ENCODE results near the gene STARD10. TPM values are rescaled to one million over a fixed set of nuclear protein-coding genes. Genes with fewer than 3 reads are reported as not detected.
A peak's percentile ranks its signal among the peaks of the same experiment; 100 is the strongest.

The STARD10 gene
- total RNA-seq, 1 donor from 2014 or later = 20.9 TPM

- no peak overlapping the region for H3K27ac ChIP-seq
- H3K4me1 ChIP-seq = peaks cover 9 to 19% of the 10 kb centered on the region in 2 donors
- peaks cover 14 to 17% of the 10 kb centered on the region in 2 donors for H3K36me3 ChIP-seq
- no peak for DNase-seq (ENCODE audit: low spot score in 2 of 2)
- TF ChIP-seq CTCF (IDR thresholded peaks at IDR 0.05) = no peak
- intact Hi-C loops (cut with DNase I) = no loop called here
- H3K4me3 ChIP-seq = no peak overlapping the region
- H3K9me3 ChIP-seq = no peaks in the 10 kb centered on the region
- H3K27me3 ChIP-seq = no peaks in the 10 kb centered on the region
Observed at GRCh38 chr11:72818971-72819370, 25.1 kb upstream of the STARD10 start.

- intact Hi-C loops (cut with DNase I) = no loop called here
- no peaks in the 10 kb centered on the region for H3K27me3 ChIP-seq
- no peak for DNase-seq (ENCODE audit: low spot score in 2 of 2)
- H3K27ac ChIP-seq = no peak overlapping the region
- H3K36me3 ChIP-seq = peaks cover 14 to 17% of the 10 kb centered on the region in 2 donors
- H3K4me1 ChIP-seq = peaks cover 9 to 24% of the 10 kb centered on the region in 2 donors
- no peak for TF ChIP-seq CTCF (IDR thresholded peaks at IDR 0.05)
- H3K9me3 ChIP-seq = no peaks in the 10 kb centered on the region
- no peak overlapping the region for H3K4me3 ChIP-seq
Observed at GRCh38 chr11:72817966-72818365, 24.1 kb upstream of the STARD10 start.

- DNase-seq (ENCODE audit: low spot score in 2 of 2) = no peak
- H3K36me3 ChIP-seq = peaks cover 14 to 17% of the 10 kb centered on the region in 2 donors
- H3K27me3 ChIP-seq = no peaks in the 10 kb centered on the region
- no peak overlapping the region for H3K4me3 ChIP-seq
- peaks cover 12 to 31% of the 10 kb centered on the region in 2 donors for H3K4me1 ChIP-seq
- intact Hi-C loops (cut with DNase I) = no loop called here
- H3K27ac ChIP-seq = peak overlapping the region in 1 of 2 donors; percentile 96
- H3K9me3 ChIP-seq = no peaks in the 10 kb centered on the region
- TF ChIP-seq CTCF (IDR thresholded peaks at IDR 0.05) = no peak
Observed at GRCh38 chr11:72816404-72816990, 22.6 kb upstream of the STARD10 start.

- peak overlapping the region; percentile 92 to 96 for H3K27ac ChIP-seq
- H3K9me3 ChIP-seq = no peaks in the 10 kb centered on the region
- H3K4me3 ChIP-seq = peak overlapping the region; percentile 81 to 85
- intact Hi-C loops (cut with DNase I) = no loop called here
- no peak for DNase-seq (ENCODE audit: low spot score in 2 of 2)
- H3K4me1 ChIP-seq = peaks cover 10 to 29% of the 10 kb centered on the region in 2 donors
- no peak for TF ChIP-seq CTCF (IDR thresholded peaks at IDR 0.05)
- H3K27me3 ChIP-seq = no peaks in the 10 kb centered on the region
- peaks cover 14 to 19% of the 10 kb centered on the region in 2 donors for H3K36me3 ChIP-seq
Observed at GRCh38 chr11:72815110-72815618, 21.3 kb upstream of the STARD10 start.

- Histone ChIP-seq H3K4me1 (peaks cover 10 to 29% of the 10 kb centered on the region in 2 donors), H3K27ac (peak within 1 kb of the TSS; percentile 92 to 96), H3K36me3 (peaks cover 14 to 16% of the 10 kb centered on the region in 2 donors), H3K4me3 (peak within 1 kb of the TSS; percentile 81 to 85), H3K27me3 (no peaks in the 10 kb centered on the region), H3K9me3 (no peaks in the 10 kb centered on the region)
- intact Hi-C loops (cut with DNase I) = loop anchor here (1.0 kb wide), 3 partner anchors 21 to 92 kb away; partner anchors contain the start of gene ARAP1
- peak; percentile 7 to 61 (median 22) for TF ChIP-seq CTCF (IDR thresholded peaks at IDR 0.05)
- peak in 1 of 2 donors; percentile 85 for DNase-seq (ENCODE audit: low spot score in 2 of 2)
Observed at GRCh38 chr11:72814286-72815109, 20.7 kb upstream of the STARD10 start, which contains the start of gene ATG16L2. ATG16L2 (plus strand) TSS chr11:72814411; CDS start chr11:72814446, 35 bp downstream.
